OCI-LY3 (cell line): ENCODE data around the gene EPN2.

ENCODE experiments used
- H2AFZ ChIP-seq: fragments of 200-600, 300-600 bp; shearing (Covaris generic); 2 replicates; pipeline ENCODE4 v1.6.0; 2014; ENCODE audit warnings: antibody characterized with exemption, low read depth, low read length
- H3K27ac ChIP-seq: fragments of 200-600, 300-600 bp; sonication (generic); 2 replicates; pipeline ENCODE4 v1.5.1; 2014; ENCODE audit warnings: mild to moderate bottlenecking, low read length, moderate library complexity, mixed read lengths
- H3K27me3 ChIP-seq: fragments of 200-600, 300-600 bp; sonication (generic); 2 replicates; pipeline ENCODE4 v1.6.1; 2014; ENCODE audit warnings: low read depth, low read length, mixed read lengths
- H3K36me3 ChIP-seq: fragments of 200-600, 300-600 bp; sonication (generic); replicated peaks from 2 replicates; pipeline ENCODE3; 2014; ENCODE audit warnings: low read depth, low read length, mixed read lengths
- H3K4me1 ChIP-seq: fragments of 300-600, 200-600 bp; sonication (generic); 2 replicates; pipeline ENCODE4 v1.6.1; 2014; ENCODE audit warnings: low read length, mixed read lengths
- H3K4me2 ChIP-seq: fragments of 200-600, 300-600 bp; sonication (generic); 2 replicates; pipeline ENCODE4 v1.6.1; 2014; ENCODE audit warnings: low read length, mixed read lengths
- H3K4me3 ChIP-seq: fragments of 300-600, 200-600 bp; sonication (generic); 2 replicates; pipeline ENCODE4 v1.5.1; 2014; ENCODE audit warnings: antibody characterized with exemption, mild to moderate bottlenecking, low read length, moderate library complexity
- H3K79me2 ChIP-seq: fragments of 300-600, 200-600 bp; shearing (Covaris generic); 2 replicates; pipeline ENCODE4 v1.6.1; 2014; ENCODE audit warnings: mild to moderate bottlenecking, low read length, mixed read lengths
- H3K9ac ChIP-seq: fragments of 300-600, 200-600 bp; shearing (Covaris generic); 2 replicates; pipeline ENCODE4 v1.6.0; 2014; ENCODE audit warnings: mild to moderate bottlenecking, low read length, moderate library complexity
- H3K9me3 ChIP-seq: fragments of 200-600, 300-600 bp; shearing (Covaris generic); 2 replicates; pipeline ENCODE4 v1.6.1; 2014; ENCODE audit warnings: low read length, mixed read lengths; ENCODE audit not compliant: insufficient read depth
- H4K20me1 ChIP-seq: fragments of 200-600, 300-600 bp; sonication (generic); 2 replicates; pipeline ENCODE4 v1.6.1; 2016; ENCODE audit warnings: low read length, mixed read lengths; ENCODE audit not compliant: insufficient read depth
- CTCF ChIP-seq: fragments of 200-600, 300-600 bp; sonication (generic); IDR thresholded peaks from 2 replicates; pipeline ENCODE4 v1.5.1; 2014; ENCODE audit warnings: antibody characterized with exemption, low read length, low read depth
- EZH2phosphoT487 ChIP-seq: fragments of 200-600 bp; shearing (Covaris generic); IDR thresholded peaks from 2 replicates; pipeline ENCODE4 v1.6.1; 2018; ENCODE audit warnings: antibody characterized with exemption, mixed run types, low read depth

The EPN2 gene

DNA sequence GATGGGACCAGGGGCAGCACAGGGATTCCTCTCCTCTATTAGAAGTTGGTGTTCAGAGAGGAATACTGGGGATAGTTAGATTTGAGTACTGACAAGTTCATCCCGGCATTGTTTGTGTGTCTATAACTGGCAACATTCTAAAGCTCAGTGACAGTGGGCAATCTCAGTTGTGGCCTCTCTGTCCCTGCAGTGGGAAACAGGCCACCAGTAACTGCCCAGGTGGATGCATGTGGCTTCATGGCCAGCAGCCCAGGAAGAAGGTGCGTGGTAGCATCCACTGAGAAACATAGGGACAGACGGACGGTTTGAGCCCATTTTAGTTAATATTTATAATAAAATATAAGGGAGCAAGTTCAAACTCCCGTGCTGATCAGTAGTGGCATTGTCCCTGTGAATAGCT lies 73.8 kb downstream of the EPN2 start:
- H3K4me2 ChIP-seq, result no peak overlapping the region
- H3K79me2 ChIP-seq, result no peaks in the 10 kb centered on the region
- peaks cover 12% of the 10 kb centered on the region for H4K20me1 ChIP-seq
- no peak overlapping the region for H3K27ac ChIP-seq
- H3K9me3 ChIP-seq, result no peaks in the 10 kb centered on the region
- no peak overlapping the region for H3K9ac ChIP-seq
- H3K36me3 ChIP-seq, result no peaks in the 10 kb centered on the region
- no peak for TF ChIP-seq EZH2phosphoT487
- no peak for TF ChIP-seq CTCF
- peaks cover 9% of the 10 kb centered on the region for H3K4me1 ChIP-seq
- H2AFZ ChIP-seq, result no peak overlapping the region
- no peak overlapping the region for H3K4me3 ChIP-seq
- no peaks in the 10 kb centered on the region for H3K27me3 ChIP-seq

GRCh38 chr17:19311421-19312215 lies 74.5 kb downstream of the EPN2 start:
- no peak overlapping the region for H3K4me2 ChIP-seq
- H3K4me1 ChIP-seq, result peaks cover 3% of the 10 kb centered on the region
- H3K4me3 ChIP-seq, result no peak overlapping the region
- H3K27ac ChIP-seq, result no peak overlapping the region
- no peaks in the 10 kb centered on the region for H3K36me3 ChIP-seq
- TF ChIP-seq EZH2phosphoT487 (no peak), CTCF (no peak)
- H3K9me3 ChIP-seq, result no peaks in the 10 kb centered on the region
- no peak overlapping the region for H2AFZ ChIP-seq
- no peak overlapping the region for H3K9ac ChIP-seq
- H4K20me1 ChIP-seq, result peaks cover 6% of the 10 kb centered on the region
- H3K27me3 ChIP-seq, result no peaks in the 10 kb centered on the region
- no peaks in the 10 kb centered on the region for H3K79me2 ChIP-seq

- Histone ChIP-seq H3K4me1 (no peaks in the 10 kb centered on the region; the same call in 1 of the 2 replicates), H3K36me3 (no peaks in the 10 kb centered on the region), H3K4me3 (no peak overlapping the region), H3K9me3 (no peaks in the 10 kb centered on the region), H2AFZ (no peak overlapping the region), H3K9ac (no peak overlapping the region), H3K27me3 (no peaks in the 10 kb centered on the region), H3K4me2 (no peak overlapping the region), H3K27ac (no peak overlapping the region), H4K20me1 (0 out of 2 replicates have a peak, but pooled peaks cover 3% of the 10 kb centered on the region), H3K79me2 (no peaks in the 10 kb centered on the region)
- TF ChIP-seq EZH2phosphoT487, result no peak
- TF ChIP-seq CTCF, result no peak
Observed at GRCh38 chr17:19312406-19312805, 75.2 kb downstream of the EPN2 start.

GRCh38 chr17:19313066-19313745 lies 76.0 kb downstream of the EPN2 start:
- Histone ChIP-seq H3K9ac (no peak overlapping the region), H3K79me2 (no peaks in the 10 kb centered on the region), H2AFZ (no peak overlapping the region), H3K4me1 (no peaks in the 10 kb centered on the region; the same call in 1 of the 2 replicates), H3K9me3 (no peaks in the 10 kb centered on the region), H3K4me2 (no peak overlapping the region), H3K27ac (no peak overlapping the region), H3K27me3 (no peaks in the 10 kb centered on the region), H3K36me3 (no peaks in the 10 kb centered on the region), H4K20me1 (no peaks in the 10 kb centered on the region), H3K4me3 (no peak overlapping the region)
- TF ChIP-seq EZH2phosphoT487 (no peak), CTCF (no peak)
